GM21723 (cell line): ENCODE measurements around the gene TUBB1.
A peak's percentile ranks its signal among the peaks of the same experiment; 100 is the strongest.
"Not testable (repeated sequence)": the region's sequence is repeated elsewhere in the genome, so short reads cannot be mapped to it uniquely, and the experiment has no call there.

ENCODE experiments used
- ATAC-seq: cut with Tn5 transposase; IDR thresholded peaks from one replicate; pipeline ENCODE4 v1.9.1; 2021; ENCODE audit warnings: mild to moderate bottlenecking, moderate library complexity; ENCODE audit not compliant: unreplicated experiment

Gene TUBB1

DNA sequence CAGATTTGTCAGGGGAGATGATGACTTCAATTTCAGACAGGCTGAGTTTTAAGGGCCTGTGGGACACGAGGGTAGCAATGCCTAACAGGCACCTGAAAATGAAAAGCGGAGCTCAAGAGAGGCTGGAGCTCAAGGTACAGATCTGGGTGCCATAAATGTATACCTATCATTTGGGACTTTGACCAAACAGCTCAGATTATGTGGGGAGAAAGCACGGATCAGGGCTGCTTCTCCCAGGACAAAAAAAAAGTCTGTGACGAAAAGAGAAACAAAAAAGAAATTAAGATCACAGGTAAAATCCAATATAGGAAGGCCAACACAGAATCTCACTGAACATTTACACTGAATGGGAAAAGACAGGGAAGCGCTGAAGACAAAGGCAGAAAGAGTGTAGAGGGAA, 21.4 kb downstream of the TUBB1 start:
- no peak for ATAC-seq

DNA sequence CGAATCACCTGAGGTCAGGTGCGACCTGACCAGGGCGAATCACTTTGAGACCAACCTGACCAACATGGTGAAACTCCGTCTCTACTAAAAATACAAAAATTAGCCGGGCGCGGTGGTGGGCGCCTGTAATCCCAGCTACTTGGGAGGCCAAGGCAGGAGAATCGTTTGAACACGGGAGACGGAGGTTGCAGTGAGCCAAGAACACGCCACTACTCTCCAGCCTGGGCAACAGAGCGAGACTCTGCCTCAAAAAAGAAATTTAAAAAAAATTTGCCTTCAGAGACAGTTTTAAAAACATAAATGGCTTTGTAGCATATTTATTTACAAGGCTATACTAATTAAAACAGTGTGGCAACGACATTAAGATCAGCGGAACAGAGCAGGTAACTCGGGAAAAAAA, 22.3 kb downstream of the TUBB1 start:
- not testable (repeated sequence) for ATAC-seq

DNA sequence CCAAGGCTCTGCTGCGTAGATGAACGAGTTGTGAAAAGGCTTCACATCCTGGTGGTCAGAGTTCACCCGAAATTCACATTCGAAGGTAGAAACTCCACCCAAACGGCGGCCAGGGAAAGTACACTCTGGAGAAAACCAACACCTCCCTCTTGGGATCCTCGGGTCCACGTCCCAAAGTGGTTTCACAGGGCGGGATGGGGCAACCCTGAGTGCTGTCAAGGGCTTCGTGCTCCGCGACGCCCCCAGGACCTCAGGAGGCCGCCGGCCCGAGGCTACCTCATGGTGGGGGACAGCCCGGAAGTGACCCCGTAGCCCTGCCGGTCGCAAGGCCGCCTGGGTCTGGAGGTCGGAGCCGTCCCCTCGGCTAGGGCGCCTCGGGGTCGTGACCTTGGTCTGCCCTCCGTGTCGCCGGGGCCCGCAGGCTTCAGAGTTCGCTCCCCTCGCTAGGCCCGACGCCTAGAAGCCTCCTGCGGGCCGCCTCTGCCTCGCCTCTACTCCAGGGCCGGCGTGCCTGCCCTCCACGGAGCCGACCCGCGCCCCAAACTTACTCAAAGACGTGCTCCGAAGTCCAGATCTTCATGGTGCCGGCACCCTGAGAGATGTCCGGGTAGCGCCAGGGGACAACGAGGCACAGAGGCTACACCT, 23.0 kb downstream of the TUBB1 start, which contains the start of gene PRELID3B:
PRELID3B (minus strand) TSS at position 636 of the 645 bp plus-strand sequence; CDS start at position 580, 56 bp downstream.
- peak; percentile 37 for ATAC-seq

DNA sequence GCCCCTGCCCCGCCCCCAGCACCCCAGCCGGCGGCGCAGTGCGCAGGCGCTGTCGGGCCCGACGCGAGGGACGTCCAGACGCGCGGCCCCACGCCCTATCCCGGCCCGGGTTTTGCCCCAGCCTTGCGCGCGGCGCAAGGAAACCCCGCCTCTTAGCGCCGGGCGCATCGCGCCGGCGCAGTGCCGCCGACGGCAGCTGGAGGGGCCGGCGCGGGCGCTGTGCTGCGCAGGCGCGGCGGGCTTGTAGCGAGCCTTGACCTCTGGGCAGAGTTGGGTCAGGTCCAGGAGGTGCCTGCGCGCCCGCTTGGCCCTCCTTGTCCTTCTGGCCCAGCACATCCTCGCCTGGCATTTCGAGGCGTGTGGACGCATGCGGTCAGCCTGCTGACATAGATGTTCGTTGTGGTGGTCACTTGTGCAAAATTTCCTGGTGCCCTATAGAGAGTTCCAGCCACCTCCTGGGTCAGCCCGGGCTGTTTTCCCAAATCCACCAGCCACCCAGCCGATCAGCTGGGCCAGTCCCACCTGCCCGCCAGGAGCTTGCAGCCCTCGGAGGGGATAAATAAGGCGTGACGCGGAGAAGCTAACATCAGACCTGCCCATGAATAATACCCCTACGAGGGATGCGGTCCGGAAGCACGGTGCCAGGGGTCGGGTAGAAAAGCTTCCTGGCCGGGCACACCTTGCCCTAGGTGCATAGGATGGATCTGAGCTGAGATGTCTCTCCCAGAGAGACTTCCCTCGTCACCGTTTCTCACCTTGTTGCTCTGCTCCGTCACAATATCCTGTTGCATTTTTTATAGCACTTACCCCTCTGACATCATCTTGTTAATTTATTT, 23.8 kb downstream of the TUBB1 start:
- peak; percentile 92 for ATAC-seq

DNA sequence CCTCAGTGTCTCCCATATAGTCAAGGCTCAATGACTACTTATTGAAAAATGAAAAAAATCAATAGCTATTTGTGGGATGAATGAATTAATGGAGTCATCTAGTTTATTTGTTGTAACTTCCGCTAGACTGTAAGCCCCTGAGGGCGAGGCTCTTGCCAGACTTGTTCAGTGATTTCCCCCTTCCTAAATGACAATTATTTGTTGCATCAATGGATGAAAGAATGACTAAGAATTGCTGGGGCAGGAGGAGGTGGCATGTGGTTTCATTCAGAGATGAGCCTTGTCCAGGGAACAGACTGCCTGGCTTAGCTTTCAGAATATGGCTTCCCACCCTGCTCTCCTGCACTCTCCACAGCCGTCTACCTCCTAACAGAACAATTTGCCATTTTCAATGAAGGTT, 24.5 kb downstream of the TUBB1 start:
- ATAC-seq: no peak

DNA sequence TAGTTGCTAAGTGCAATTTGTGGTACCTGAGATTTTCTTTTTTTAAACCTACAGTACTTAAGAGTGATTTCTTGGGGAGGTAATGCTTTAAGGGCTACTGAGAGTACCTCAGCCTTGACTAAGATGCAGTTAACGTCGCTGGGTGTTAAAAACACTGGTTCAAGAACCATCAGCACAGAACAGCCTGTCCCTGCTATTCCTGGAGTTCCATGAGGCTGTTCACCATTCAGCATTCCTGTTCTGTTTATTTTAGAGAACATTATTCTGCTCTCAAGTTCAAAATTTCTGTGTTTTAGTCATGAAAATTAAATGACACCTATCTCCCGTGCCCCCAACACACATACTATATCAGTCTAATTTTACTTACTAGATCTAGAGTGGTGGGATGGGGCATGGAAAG, 25.1 kb downstream of the TUBB1 start:
- no peak for ATAC-seq

DNA sequence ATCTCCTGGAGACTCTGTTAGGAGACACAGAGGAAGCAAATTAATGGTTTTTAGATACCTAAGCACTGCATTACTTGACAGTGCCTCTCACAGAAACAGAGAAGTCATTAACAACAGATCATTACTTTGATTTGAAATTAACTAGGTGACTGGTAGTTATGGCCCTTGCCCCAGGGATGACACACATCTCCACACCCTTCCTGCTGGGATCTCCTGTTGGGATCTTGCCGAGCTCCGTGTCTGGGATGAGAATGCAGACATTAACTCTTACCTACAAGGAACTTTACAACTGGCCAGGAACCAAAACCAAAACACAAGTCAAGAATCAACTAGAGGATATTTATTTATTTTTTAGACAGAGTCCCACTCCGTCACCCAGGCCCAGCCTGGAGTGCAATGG, 25.6 kb downstream of the TUBB1 start:
- ATAC-seq: no peak

DNA sequence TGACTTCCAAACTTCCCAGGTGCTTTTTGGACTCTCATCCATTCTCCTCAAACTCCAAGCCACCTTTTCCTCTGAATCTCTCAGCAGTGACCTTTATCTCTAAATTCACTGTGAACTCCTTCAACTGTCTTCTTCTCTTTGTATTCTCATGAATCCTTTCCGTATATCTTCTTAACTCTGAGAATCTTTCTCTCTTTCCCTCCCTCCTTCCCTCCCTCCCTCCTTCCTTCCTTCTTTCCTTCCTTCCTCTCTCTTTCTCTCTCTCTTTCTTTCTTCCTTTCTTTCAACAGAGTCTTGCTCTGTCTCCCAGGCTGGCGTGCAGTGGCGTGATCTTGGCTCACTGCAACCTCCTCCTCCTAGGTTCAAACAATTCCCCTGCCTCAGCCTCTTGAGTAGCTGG, 27.6 kb downstream of the TUBB1 start:
- no peak for ATAC-seq

DNA sequence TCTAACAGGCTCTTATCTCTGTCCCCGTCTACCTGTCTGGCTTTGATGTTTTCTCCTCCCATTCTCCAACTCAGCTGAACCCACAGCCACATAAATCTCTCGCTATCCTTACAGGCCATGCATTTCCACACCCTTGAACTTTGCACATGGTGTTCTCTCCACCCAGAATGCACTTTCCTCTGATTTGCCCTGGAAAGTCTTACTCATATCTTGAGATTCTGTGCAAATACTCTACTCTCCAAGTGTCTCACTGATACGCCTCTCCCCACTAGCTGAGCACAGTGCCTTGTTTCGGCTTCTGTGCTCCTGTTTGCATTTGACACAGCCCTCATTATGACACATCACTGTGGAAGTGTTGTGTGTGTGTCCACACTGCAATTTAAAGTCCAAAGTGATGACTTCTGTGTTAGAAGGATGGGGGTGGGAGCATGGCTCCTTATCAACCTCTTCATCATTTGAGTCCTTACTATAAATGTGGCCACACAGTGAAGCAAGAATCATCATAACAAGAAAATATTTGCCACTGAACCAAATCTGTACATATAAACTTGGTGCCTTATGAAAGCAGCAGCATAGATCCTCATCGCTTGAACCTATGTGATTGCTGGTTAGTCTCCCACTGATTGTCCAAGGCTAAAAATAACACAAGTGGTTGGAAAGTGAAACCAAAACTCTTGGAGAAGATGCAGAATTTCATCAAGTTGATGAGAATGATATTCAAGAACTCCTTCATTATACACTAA, 28.9 kb downstream of the TUBB1 start:
- ATAC-seq: no peak

DNA sequence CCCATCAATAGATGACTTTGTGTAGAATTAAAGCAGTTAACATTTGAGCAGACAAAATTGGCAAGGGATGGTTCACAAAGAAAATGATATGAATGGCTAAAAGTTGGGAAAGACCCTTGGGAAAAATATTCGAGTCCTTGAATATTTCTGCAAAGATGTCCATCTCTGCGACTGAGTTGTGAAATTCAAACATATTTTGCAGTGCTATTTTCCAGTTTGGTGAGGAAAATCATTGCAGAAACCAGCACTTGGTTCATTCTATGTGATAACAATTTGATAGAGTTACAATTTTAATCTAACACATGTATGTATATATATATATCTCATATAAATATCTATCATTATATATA, 29.4 kb downstream of the TUBB1 start:
- ATAC-seq: no peak

DNA sequence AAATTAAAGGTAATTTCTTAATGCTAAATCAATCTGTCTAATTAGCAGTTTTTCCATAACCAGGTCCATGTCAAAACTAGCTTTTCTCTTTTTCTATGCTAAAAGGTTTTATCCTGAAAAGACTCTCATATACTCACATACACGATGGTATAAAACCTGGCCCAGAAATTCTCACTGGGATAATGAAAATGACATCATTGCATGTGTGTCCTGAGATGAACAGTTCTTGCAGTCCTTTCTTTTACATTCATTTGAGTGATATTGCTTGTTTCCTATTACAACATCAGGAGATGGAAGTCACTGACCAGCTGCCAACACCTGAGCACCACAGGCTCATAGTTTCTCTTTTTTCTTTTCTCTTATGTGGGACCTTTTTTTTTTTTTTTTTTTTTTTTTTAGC, 31.2 kb downstream of the TUBB1 start:
- no peak for ATAC-seq

DNA sequence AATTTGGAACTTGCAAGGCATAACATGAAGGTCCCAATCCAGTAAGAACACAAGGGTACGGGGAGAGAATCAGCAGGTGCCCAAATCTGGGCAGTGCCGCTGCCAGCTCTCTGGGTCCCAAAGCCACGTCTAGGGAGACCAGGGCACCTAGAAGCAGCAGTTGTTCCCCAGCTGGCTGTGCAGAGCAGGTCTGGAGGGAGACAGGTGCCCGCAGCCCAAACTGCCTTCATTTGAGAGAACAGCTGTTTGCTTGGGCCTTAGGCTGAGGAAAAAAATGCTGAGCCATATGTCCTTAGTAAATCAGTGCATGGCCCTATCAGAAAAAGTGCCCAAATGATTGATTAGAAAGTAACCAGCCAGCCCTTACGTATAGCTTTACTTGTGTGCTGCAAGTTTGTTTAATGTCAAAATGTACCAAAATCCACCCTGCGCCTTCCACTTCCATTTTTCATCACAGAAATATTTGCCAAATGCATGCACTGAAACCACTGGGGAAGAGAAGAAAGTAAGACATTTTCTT, 32.5 kb downstream of the TUBB1 start:
- no peak for ATAC-seq

DNA sequence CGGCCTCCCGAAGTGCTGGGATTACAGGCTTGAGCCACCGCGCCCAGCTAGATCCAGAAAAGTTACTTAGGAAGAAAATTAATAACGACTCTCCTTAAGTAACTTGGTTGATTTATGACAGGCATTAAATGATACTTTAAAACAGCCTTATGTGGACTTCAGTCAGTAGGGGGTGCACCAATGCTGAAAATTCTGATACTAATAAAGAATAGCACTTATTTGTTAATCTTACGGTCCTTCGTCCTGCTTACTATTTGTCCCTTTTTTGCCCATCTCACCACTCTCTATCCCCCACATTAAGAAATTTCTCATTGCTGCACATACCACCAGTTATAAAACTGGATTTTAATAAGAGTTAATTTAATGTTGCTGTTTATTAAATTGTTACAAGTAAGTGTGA, 36.1 kb downstream of the TUBB1 start:
- no peak for ATAC-seq

DNA sequence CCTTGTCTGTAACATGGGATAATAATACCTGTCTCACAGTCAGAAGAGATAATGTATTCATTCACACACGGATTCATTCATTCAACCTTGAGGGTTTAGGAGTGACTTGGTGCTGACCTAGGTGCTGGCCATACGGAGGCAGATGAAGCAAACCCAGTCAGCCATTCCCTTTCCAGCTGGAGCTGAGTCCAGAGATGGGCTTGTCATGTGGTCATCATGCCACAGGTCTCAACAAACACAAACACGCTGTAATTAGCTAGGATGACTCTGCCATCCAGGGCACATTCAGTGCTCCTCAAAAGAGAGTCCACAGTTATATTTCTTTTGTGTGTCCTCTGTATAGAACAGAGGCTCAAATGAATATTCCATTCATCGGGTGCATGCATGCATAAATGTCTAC, 42.9 kb downstream of the TUBB1 start:
- ATAC-seq: no peak

DNA sequence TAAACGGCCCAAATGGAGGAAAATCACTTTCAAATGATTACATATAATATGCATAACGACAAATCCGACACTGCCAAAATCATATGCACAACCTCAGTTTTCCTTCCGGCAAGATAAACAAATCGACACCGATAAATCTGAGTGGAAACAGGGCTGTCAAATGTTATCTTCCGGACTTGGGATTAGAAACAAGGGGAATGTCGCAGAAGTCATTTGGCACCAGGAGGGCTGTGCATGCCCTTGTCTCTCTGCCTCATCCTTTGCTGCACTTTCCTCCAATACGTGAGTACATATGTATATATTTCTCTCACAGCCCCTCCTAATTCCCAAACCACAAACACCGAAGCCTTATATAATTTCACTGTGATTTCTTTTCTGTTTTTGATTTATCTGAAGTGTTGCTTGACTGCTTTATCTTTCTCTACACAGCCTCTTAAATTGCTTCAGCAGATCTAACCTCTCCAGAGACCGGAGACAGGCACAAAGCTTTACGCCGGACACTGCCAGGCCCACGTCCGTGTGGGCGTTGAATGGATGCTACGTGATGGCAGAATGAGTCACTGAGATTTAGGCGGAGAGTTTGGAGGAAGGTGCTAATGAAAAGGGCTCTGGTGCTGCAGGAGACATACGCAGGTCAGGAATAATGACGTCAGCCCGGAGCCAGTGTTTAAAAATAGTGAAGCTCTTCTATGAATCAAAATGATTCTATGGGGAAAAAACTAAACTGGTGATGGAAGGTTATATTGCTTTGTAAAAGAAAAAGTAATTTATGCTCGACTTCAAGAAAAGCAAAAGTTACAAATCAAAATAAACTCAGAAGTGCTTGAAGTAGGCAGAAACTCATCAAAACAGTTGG, 44.4 kb downstream of the TUBB1 start:
- no peak for ATAC-seq

DNA sequence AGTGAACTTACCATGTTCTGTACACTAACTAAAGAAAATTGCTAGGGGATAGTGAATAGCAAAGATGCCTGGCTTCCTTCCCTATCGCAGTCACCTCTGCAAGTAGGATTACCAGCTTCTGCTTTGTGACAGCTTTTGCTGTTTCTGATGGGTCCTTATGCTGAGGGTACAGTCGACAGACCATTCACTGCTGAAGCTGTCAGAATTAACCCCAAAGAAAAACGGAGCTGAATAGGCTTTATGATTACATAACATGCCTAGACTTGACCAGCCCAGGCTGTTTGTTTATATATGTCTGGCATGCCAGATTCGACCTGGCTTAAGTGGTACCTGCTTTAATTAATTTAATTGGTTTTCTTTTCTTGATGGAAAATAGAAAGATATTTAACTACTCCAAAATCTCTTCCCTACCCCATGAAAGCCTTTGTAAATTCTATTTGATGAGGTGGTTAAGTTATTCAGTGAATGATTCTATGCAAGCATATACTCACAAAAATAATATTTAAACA, 45.0 kb downstream of the TUBB1 start:
- ATAC-seq: no peak

DNA sequence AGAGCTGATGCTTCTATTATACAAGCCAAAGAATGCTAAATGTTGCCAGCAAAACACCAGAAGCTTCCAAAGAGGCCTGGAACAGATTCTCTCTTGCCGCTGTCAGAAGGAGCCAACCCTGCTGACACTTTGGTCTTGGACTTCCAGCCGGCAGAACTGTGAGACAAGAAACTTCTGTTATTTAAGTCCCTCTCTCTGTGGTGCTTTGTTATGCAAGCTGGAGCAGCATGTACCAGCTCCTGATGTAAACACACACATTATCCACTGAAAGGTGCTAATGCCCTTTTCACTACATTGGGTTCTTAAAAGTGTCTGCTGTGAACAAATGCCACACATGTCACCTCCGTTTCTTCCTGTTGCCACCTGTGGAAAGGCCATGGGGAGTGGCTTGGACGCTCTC, 49.3 kb downstream of the TUBB1 start:
- no peak for ATAC-seq

DNA sequence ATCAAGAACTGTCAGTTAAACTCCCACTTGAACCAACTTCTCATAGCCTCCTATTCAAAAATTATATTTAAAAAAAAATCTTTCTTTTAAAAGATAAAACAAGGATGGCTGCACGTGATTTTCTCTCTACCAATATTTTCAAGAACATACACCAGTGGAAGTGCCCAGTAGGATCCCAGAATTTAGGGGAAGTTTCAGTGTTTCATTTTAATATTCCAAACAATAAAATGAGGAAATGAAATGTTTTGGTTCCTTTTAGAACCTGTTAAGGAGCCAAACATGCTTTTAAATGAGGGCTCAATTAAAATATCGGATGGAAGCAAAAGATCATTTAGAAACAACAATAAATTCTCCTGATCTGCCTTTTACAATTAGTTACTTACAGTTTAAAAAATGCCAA, 49.8 kb downstream of the TUBB1 start:
- no peak for ATAC-seq

DNA sequence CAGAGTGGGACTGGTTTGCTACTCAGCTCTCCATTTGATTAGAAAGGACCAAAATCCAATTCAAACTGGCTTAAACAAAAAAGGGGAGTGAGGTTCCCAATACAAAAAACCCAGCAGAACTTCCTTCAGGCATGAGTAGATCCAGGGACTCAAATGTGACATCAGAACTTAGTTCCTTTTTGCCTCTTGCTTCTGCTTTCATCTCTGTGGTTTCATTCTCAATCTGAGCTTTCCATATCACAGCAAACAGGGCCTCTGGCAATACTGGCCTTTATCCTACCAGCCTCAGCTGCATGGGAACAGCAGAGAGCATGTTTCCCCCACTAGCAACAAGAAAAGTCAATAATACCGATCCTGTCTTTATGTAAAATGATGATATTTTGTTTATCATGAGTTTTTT, 52.0 kb downstream of the TUBB1 start:
- ATAC-seq: peak; percentile 66

DNA sequence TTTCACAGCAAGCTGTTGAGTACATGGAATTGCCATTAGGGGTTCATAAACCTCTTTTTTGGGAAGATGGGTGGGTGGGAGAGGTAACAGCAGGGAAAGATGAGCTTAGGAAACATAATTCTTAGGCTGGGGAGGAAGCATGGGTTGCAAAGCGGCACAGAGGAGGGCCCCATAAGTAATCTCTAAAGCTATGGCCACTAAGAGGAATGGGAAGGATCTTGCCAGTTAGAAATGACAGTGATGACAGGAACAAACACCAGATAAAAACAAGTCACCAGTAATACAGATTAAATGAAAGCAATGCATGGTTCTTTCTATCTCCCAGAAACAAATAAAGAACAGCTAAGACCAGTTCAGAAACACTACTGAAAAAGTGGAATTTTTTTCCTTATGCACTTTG, 54.4 kb downstream of the TUBB1 start:
- ATAC-seq: no peak

DNA sequence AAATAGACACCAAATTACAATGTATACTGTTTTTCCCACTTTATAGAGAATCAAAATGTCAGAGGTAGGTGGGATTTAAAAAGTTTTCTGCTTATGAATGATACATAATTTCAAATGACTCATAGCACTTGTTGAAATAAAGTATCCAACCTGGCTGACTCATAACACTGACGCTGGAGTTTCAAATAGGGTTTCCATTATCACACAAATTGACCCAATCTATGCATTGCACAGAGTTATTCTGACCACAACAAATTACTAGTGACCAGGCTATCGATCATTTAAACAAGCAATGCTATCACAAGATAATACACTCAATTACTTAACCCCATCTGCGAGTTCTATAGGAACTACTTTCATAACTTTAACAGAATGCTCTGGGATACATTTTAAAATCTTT, 55.2 kb downstream of the TUBB1 start:
- ATAC-seq: no peak
